Measurements from ENCODE around the gene KIFC3.

DNA sequence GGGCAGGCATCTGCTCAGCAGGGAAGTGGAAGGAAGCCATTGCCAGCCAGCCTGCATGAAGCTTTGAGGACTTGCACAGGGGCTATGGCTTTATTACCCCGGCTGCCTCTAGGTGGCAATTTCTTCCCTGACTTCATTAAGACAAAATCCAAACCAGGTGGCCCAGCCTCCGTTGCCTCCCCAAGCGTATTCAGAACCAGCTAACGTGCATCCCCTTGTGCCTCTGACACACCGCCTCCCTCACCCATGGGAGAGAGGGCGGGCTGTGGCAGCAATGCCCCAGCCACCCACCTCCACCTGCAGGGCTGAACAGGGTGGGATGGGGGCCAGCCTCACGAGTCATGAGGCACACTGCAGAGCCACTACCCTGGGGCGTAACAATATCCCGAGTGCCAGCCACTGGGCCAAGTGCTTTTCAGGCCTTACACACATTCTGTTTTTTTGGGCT is 6.8 kb downstream of the KIFC3 start:
- TF ChIP-seq, protein P1, sequence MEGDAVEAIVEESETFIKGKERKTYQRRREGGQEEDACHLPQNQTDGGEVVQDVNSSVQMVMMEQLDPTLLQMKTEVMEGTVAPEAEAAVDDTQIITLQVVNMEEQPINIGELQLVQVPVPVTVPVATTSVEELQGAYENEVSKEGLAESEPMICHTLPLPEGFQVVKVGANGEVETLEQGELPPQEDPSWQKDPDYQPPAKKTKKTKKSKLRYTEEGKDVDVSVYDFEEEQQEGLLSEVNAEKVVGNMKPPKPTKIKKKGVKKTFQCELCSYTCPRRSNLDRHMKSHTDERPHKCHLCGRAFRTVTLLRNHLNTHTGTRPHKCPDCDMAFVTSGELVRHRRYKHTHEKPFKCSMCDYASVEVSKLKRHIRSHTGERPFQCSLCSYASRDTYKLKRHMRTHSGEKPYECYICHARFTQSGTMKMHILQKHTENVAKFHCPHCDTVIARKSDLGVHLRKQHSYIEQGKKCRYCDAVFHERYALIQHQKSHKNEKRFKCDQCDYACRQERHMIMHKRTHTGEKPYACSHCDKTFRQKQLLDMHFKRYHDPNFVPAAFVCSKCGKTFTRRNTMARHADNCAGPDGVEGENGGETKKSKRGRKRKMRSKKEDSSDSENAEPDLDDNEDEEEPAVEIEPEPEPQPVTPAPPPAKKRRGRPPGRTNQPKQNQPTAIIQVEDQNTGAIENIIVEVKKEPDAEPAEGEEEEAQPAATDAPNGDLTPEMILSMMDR (IDR thresholded peaks at IDR 0.05), result peak in 2 of 4 experiments; percentile 23 to 43
- TF ChIP-seq POLR2AphosphoS5 (IDR thresholded peaks at IDR 0.05) (no peak), POLR2A (IDR thresholded peaks at IDR 0.05) (no peak), EP300 (IDR thresholded peaks at IDR 0.05) (no peak)

All from sigmoid colon (tissue), 4 donors.